SK-N-MC (cell line): ENCODE data around the gene POC1A.

Experiments
- EZH2 ChIP-seq: fragments of 200-600 bp; sonication (generic); IDR thresholded peaks from one replicate; pipeline ENCODE4 v1.6.1; 2017; ENCODE audit warnings: antibody characterized with exemption
- FOXP2 ChIP-seq: optimal IDR thresholded peaks from 2 replicates; pipeline ENCODE3; 2011; ENCODE audit warnings: mild to moderate bottlenecking, moderate library complexity; ENCODE audit not compliant: insufficient read depth; ENCODE audit errors: extremely low read length, control extremely low read depth
- POLR2AphosphoS5 ChIP-seq: IDR thresholded peaks from 2 replicates; pipeline ENCODE4 v1.6.1; 2012; ENCODE audit warnings: mild to moderate bottlenecking, low read depth, low read length, borderline replicate concordance

DNA sequence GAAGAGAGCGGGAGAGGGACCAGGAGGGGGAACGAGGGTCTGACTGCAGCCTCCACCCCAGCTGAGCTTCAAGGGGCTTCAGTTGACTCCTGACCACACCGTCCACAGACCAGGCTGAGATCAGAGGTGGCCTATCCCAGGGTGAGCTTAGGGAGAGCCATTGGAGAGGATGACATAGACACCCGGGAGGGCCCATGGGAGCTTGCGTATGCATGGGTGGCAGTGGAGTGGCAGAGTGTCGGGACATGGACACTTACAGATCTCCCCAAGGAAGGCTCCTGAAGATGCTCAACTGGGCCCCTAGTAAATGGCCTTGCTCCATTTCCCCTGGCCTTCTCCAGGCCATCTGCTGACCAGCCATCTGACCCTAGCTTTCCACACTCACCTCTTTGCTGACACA, 31.1 kb upstream of the POC1A start:
- TF ChIP-seq EZH2 (no peak), POLR2AphosphoS5 (no peak), FOXP2 (no peak)
